Left lung (tissue), 10 donors: Measurements from ENCODE around the gene OAS2. TPM values are rescaled to one million over a fixed set of nuclear protein-coding genes. Genes with fewer than 3 reads are reported as not detected.

ENCODE experiments used
- ATAC-seq: fragments of 200-7000 bp; cut with Tn5 transposase; one replicate; pipeline ENCODE4 v1.9.1; 2020; ENCODE audit warnings: moderate library complexity
- DNase-seq, 4 donors: peaks; one replicate each; pipeline ENCODE4 v3.0.0-alpha.2; 2013 to 2020
- H3K27ac ChIP-seq, 2 donors: fragments of 200-600 bp; sonication (generic) in 1 of 2; one replicate each; pipeline versions ENCODE4 v1.5.0 to v1.8.0; 2020 to 2021
- H3K27me3 ChIP-seq, 2 donors: fragments of 200-600 bp; sonication (generic) in 1 of 2; one replicate each; pipeline versions ENCODE4 v1.5.0 to v1.8.0; 2020 to 2021
- H3K36me3 ChIP-seq, 2 donors: fragments of 200-600 bp; sonication (generic) in 1 of 2; one replicate each; pipeline versions ENCODE4 v1.5.0 to v1.8.0; 2020 to 2021
- H3K4me1 ChIP-seq, 2 donors: fragments of 200-600 bp; one replicate each; pipeline ENCODE4 v1.8.0; 2021
- H3K4me3 ChIP-seq, 2 donors: fragments of 200-600 bp; sonication (generic) in 1 of 2; one replicate each; pipeline versions ENCODE4 v1.5.0 to v1.8.0; 2020 to 2021; ENCODE audit warnings: mild to moderate bottlenecking in 1 of 2
- H3K9me3 ChIP-seq, 2 donors: fragments of 200-600 bp; sonication (generic) in 1 of 2; one replicate each; pipeline versions ENCODE4 v1.5.0 to v1.8.0; 2020 to 2021
- intact Hi-C, 2 donors: fragments of 100-400 bp; cut with DNase I; formaldehyde crosslinking; loops; one replicate each; pipeline versions ENCODE4 v1.11.2 to v1.14.2; 2022
- polyA plus RNA-seq, 6 donors: library from polyadenylated mRNA; unstranded; fragments of 120-200 nt; gene quantifications; one replicate each; pipeline ENCODE4 v1.2.1, GENCODE V29; 2013; ENCODE audit not compliant: insufficient read length in 6 of 6
- total RNA-seq, 2 donors: library from RNA; stranded (reverse); fragmentation: NEBNext Ultra II Directional; extraction: Animal tissue kit (Norgen Biotek cat#: 25700); gene quantifications; one replicate each; pipeline ENCODE4 v1.2.1, GENCODE V29; 2021
- TF ChIP-seq, protein P1 (sequence below), 2 donors: fragments of 200-600 bp; sonication (generic) in 1 of 2; IDR thresholded peaks; one replicate each; pipeline versions ENCODE4 v1.5.0 to v1.8.0; 2021; ENCODE audit warnings: antibody characterized with exemption in 2 of 2
- donor health status: DM: no; HTN: yes; CAD: no.
- donor health status: DM: no; HTN: no; CAD: no.

Gene OAS2
- total and polyA plus RNA-seq, 8 donors, result 5.5 to 35.3 (median 10.3) TPM

DNA sequence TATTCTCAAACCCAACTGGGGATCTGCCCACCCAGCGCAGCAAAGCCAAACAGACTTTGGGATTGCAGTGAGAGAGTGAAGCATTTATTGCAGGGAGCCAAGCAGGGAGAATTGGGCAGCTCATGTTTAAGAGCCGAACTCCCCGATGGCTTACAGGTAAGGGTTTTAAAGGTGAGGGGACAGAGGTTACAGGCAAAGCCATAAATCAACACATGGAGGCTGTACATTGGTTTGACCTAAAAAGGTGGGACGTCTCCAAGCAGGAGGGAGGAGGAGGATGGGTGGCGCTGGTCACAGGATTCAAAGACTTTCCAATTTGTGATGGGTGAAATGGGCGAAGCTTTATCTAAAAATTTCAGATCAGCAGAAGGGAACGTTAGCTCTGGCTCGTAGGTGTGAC is 18.2 kb downstream of the OAS2 start:
- intact Hi-C loops, result no loop called here
- Histone ChIP-seq H3K4me1 (no peaks in the 10 kb centered on the region), H3K27me3 (no peaks in the 10 kb centered on the region), H3K27ac (no peak overlapping the region), H3K9me3 (no peaks in the 10 kb centered on the region), H3K4me3 (no peak overlapping the region), H3K36me3 (peaks cover 0 to 64% of the 10 kb centered on the region in 2 donors)
- TF ChIP-seq, protein P1, sequence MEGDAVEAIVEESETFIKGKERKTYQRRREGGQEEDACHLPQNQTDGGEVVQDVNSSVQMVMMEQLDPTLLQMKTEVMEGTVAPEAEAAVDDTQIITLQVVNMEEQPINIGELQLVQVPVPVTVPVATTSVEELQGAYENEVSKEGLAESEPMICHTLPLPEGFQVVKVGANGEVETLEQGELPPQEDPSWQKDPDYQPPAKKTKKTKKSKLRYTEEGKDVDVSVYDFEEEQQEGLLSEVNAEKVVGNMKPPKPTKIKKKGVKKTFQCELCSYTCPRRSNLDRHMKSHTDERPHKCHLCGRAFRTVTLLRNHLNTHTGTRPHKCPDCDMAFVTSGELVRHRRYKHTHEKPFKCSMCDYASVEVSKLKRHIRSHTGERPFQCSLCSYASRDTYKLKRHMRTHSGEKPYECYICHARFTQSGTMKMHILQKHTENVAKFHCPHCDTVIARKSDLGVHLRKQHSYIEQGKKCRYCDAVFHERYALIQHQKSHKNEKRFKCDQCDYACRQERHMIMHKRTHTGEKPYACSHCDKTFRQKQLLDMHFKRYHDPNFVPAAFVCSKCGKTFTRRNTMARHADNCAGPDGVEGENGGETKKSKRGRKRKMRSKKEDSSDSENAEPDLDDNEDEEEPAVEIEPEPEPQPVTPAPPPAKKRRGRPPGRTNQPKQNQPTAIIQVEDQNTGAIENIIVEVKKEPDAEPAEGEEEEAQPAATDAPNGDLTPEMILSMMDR (IDR thresholded peaks at IDR 0.05), result no peak
- no peak for DNase-seq
- ATAC-seq, result no peak

DNA sequence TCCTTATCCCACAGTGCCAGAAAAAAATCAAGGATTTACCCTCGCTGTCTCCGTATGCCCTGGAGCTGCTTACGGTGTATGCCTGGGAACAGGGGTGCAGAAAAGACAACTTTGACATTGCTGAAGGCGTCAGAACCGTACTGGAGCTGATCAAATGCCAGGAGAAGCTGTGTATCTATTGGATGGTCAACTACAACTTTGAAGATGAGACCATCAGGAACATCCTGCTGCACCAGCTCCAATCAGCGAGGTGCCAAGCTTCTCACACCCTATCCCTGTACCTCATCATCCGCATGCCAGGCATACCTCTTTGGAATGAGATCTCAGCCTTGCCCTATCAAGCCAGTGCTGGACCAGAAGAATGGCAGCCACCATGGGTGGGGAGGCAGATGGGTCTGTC is 19.2 kb downstream of the OAS2 start:
- Histone ChIP-seq H3K27me3 (no peaks in the 10 kb centered on the region), H3K27ac (no peak overlapping the region), H3K4me1 (no peaks in the 10 kb centered on the region), H3K4me3 (no peak overlapping the region), H3K9me3 (no peaks in the 10 kb centered on the region), H3K36me3 (peaks cover 0 to 68% of the 10 kb centered on the region in 2 donors)
- DNase-seq (no peak), ATAC-seq (no peak)
- TF ChIP-seq, protein P1 (IDR thresholded peaks at IDR 0.05), result no peak
- intact Hi-C loops, result no loop called here

- Histone ChIP-seq H3K9me3 (no peaks in the 10 kb centered on the region), H3K4me3 (no peak overlapping the region), H3K27me3 (no peaks in the 10 kb centered on the region), H3K36me3 (peaks cover 0 to 80% of the 10 kb centered on the region in 2 donors), H3K27ac (no peak overlapping the region), H3K4me1 (no peaks in the 10 kb centered on the region)
- DNase-seq (no peak), ATAC-seq (no peak)
- intact Hi-C loops, result no loop called here
- TF ChIP-seq, protein P1 (IDR thresholded peaks at IDR 0.05), result no peak
Observed at GRCh38 chr12:112998987-112999767, 20.9 kb downstream of the OAS2 start.

DNA sequence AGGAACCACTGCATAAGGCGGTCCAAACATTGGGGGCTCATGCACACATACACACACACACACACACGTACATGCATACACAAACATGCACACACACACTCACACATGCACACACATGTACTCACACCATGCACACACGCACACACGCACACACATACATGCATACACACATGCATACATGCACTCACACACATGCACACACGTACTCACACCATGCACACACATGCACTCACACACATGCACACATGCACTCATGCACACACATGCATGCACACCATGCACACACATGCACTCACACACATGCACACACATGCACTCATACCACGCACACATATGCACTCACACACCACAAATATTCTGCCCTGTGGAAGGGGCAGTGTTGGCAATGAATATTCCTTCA is 22.1 kb downstream of the OAS2 start:
- DNase-seq, result no peak
- Histone ChIP-seq H3K4me3 (no peak overlapping the region), H3K27ac (no peak overlapping the region), H3K36me3 (peaks cover 0 to 90% of the 10 kb centered on the region in 2 donors), H3K4me1 (no peaks in the 10 kb centered on the region), H3K27me3 (no peaks in the 10 kb centered on the region), H3K9me3 (no peaks in the 10 kb centered on the region)
- TF ChIP-seq, protein P1 (IDR thresholded peaks at IDR 0.05), result no peak
- intact Hi-C loops, result no loop called here
- no peak for ATAC-seq

DNA sequence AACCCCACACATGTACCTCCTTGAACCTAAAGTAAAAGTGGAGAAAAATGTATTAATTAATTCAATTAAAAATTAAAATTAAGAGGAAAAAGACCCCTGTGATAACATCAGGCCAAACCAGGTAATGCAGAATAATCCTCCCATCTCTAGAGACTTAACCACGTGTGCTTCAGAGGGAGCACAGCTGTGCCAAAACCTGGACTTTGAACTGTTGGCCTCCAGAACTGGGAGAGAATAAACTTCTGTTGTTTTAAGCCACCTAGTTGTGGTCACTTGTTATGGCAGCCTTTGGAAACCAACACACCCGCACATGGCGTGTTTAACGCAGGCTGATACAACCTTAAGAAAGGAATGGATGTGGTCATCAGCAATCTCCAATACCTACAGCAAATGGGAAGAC is 23.8 kb downstream of the OAS2 start:
- no peak for ATAC-seq
- intact Hi-C loops, result no loop called here

More for the DNA sequence above, 23.8 kb downstream of the OAS2 start:
- no peaks in the 10 kb centered on the region for H3K4me1 ChIP-seq
- H3K27ac ChIP-seq, result no peak overlapping the region
- H3K9me3 ChIP-seq, result no peaks in the 10 kb centered on the region
- H3K4me3 ChIP-seq, result no peak overlapping the region
- peaks cover 0 to 88% of the 10 kb centered on the region in 2 donors for H3K36me3 ChIP-seq
- TF ChIP-seq, protein P1 (IDR thresholded peaks at IDR 0.05), result no peak
- no peak for DNase-seq
- H3K27me3 ChIP-seq, result no peaks in the 10 kb centered on the region
